HG03558 (cell line): Measurements from ENCODE around the gene FAM135A.
A peak's percentile ranks its signal among the peaks of the same experiment; 100 is the strongest.

Source experiments
- ATAC-seq: cut with Tn5 transposase; IDR thresholded peaks from one replicate; pipeline ENCODE4 v1.9.1; 2021; ENCODE audit warnings: moderate number of reproducible peaks; ENCODE audit not compliant: unreplicated experiment; ENCODE audit errors: extremely low read depth

Gene FAM135A

GRCh38 chr6:70413114-70413991 is at the start of gene FAM135A:
FAM135A (plus strand) TSS chr6:70413508; CDS start chr6:70428343, 14,835 bp downstream.
- ATAC-seq: peak; percentile 69

- no peak for ATAC-seq
These were observed 49.4 kb upstream of the FAM135A start for GRCh38 chr6:70363741-70364493.

- no peak for ATAC-seq
These were observed 43.9 kb upstream of the FAM135A start for GRCh38 chr6:70369332-70369950.

GRCh38 chr6:70370496-70370895 is 42.8 kb upstream of the FAM135A start:
- ATAC-seq: no peak

GRCh38 chr6:70371454-70372105 is 41.7 kb upstream of the FAM135A start:
- ATAC-seq: no peak

- ATAC-seq: no peak
These were observed 38.1 kb upstream of the FAM135A start for GRCh38 chr6:70375166-70375565.

- ATAC-seq: no peak
These were observed 37.4 kb upstream of the FAM135A start for GRCh38 chr6:70375882-70376281.

- ATAC-seq: no peak
These were observed 36.7 kb upstream of the FAM135A start for GRCh38 chr6:70376628-70377027.

- no peak for ATAC-seq
These were observed 35.9 kb upstream of the FAM135A start for GRCh38 chr6:70377372-70377771.

GRCh38 chr6:70379473-70380013 is 33.8 kb upstream of the FAM135A start:
- ATAC-seq: no peak

GRCh38 chr6:70380252-70380651 is 33.1 kb upstream of the FAM135A start:
- peak; percentile 85 for ATAC-seq

GRCh38 chr6:70380771-70381416 is 32.4 kb upstream of the FAM135A start:
- no peak for ATAC-seq

GRCh38 chr6:70381417-70381782 is 31.9 kb upstream of the FAM135A start:
- no peak for ATAC-seq

- ATAC-seq: no peak
These were observed 27.4 kb upstream of the FAM135A start for GRCh38 chr6:70385901-70386300.

- no peak for ATAC-seq
These were observed 24.5 kb upstream of the FAM135A start for GRCh38 chr6:70388814-70389213.

GRCh38 chr6:70389261-70389660 is 24.0 kb upstream of the FAM135A start:
- ATAC-seq: no peak

- no peak for ATAC-seq
These were observed 23.2 kb upstream of the FAM135A start for GRCh38 chr6:70390067-70390466.

GRCh38 chr6:70391492-70391891 is 21.8 kb upstream of the FAM135A start:
- no peak for ATAC-seq

GRCh38 chr6:70394518-70395300 is 18.6 kb upstream of the FAM135A start:
- ATAC-seq: no peak
